ENCODE measurements around the gene LRRC59. TPM values are rescaled to one million over a fixed set of nuclear protein-coding genes. Genes with fewer than 3 reads are reported as not detected.

LRRC59 gene
- total RNA-seq, 1 experiment from 2014 or later, result 108 TPM

DNA sequence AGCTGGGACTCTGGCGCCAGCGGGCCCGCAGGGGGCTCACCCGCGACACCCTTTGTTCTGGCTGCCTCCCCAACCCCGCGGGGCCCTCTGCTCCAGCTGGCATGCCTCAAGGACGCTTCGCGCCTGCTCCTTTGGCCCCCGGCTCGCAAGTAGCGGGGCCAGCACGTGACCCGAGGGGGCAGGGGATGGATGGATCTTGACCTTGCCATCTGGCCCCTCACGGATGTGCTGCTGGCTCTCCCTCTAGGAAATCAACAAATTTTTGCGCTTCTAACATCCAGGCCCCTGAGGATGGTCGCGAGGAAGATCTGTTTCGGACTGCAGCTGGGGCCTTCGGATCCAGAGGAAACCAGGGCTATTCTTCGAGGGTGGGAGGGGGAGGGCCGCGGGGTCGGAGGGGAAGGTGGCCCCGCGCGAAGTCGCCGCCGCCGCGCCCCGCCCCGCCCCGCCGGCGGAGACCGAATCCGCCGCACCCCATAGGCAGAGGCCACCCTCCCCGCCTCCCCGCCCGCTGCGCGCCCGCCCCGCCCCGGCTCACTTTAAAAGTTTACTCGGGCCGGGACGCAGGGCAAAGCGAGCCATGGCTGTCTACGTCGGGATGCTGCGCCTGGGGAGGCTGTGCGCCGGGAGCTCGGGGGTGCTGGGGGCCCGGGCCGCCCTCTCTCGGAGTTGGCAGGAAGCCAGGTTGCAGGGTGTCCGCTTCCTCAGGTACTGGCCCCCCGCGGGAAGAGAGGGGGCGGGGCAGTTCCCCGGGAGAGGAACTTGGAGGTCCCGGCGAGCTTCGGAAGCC, 28.6 kb upstream of the LRRC59 start, which contains the start of gene ACSF2:
Gene ACSF2 (plus strand): TSS at position 537 of the 790 bp plus-strand sequence. CDS start 44 bp downstream, at position 581.
- POLR2A ChIA-PET, result interaction anchor here (1.1 to 1.5 kb wide), 2 partner anchors 14 to 28 kb away, joined by 3 to 6 read pairs; partner anchors contain the start of gene LRRC59
- Mint-ChIP-seq H3K4me1 (peaks cover 17% of the 10 kb centered on the region), H3K27ac (peak within 1 kb of the TSS; percentile 25; the same call in 1 of the 2 replicates), H3K4me3 (peak within 1 kb of the TSS; percentile 76), H3K36me3 (no peaks in the 10 kb centered on the region), H3K9me3 (no peaks in the 10 kb centered on the region), H3K27me3 (ENCODE audit: low read depth) (peaks cover 24% of the 10 kb centered on the region)
- DNase-seq (ENCODE audit: low spot score) (peak; percentile 64), ATAC-seq (peak; percentile 50)
- CTCF ChIA-PET, result interaction anchor here (0.9 to 3.6 kb wide), 6 partner anchors 9 to 225 kb away, joined by 3 to 49 read pairs (median 4); partner anchors contain the start of gene LRRC59
- TF ChIP-seq JUN (CRISPR knock-in tag; IDR thresholded peaks at IDR 0.05), result peak; percentile 80; the same call in 1 of the 2 replicates
- no peak for TF ChIP-seq ZNF425 (CRISPR knock-in tag; conservative IDR thresholded peaks at IDR 0.05)
- no peak for TF ChIP-seq AFF4 (CRISPR knock-in tag; IDR thresholded peaks at IDR 0.05; ENCODE audit: borderline replicate concordance)
- no peak for TF ChIP-seq SP1 (CRISPR knock-in tag; conservative IDR thresholded peaks at IDR 0.05)
- TF ChIP-seq, protein P1, sequence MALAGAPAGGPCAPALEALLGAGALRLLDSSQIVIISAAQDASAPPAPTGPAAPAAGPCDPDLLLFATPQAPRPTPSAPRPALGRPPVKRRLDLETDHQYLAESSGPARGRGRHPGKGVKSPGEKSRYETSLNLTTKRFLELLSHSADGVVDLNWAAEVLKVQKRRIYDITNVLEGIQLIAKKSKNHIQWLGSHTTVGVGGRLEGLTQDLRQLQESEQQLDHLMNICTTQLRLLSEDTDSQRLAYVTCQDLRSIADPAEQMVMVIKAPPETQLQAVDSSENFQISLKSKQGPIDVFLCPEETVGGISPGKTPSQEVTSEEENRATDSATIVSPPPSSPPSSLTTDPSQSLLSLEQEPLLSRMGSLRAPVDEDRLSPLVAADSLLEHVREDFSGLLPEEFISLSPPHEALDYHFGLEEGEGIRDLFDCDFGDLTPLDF (CRISPR knock-in tag; IDR thresholded peaks at IDR 0.05), result no peak
- TF ChIP-seq NFATC4 (CRISPR knock-in tag; IDR thresholded peaks at IDR 0.05), result no peak
- no peak for TF ChIP-seq MYBL2 (CRISPR knock-in tag; IDR thresholded peaks at IDR 0.05)
- TF ChIP-seq NFE2L1 (CRISPR knock-in tag; IDR thresholded peaks at IDR 0.05), result peak; percentile 43; the same call in 1 of the 2 replicates
- TF ChIP-seq MXD4 (CRISPR knock-in tag; IDR thresholded peaks at IDR 0.05; ENCODE audit: borderline replicate concordance), result no peak
- no peak for TF ChIP-seq JAZF1 (CRISPR knock-in tag; IDR thresholded peaks at IDR 0.05)
- TF ChIP-seq, protein P2, sequence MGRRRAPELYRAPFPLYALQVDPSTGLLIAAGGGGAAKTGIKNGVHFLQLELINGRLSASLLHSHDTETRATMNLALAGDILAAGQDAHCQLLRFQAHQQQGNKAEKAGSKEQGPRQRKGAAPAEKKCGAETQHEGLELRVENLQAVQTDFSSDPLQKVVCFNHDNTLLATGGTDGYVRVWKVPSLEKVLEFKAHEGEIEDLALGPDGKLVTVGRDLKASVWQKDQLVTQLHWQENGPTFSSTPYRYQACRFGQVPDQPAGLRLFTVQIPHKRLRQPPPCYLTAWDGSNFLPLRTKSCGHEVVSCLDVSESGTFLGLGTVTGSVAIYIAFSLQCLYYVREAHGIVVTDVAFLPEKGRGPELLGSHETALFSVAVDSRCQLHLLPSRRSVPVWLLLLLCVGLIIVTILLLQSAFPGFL (CRISPR knock-in tag; IDR thresholded peaks at IDR 0.05; ENCODE audit: borderline replicate concordance), result no peak
- no peak for TF ChIP-seq MLX (CRISPR knock-in tag; IDR thresholded peaks at IDR 0.05)
- TF ChIP-seq PRDM15 (CRISPR knock-in tag; IDR thresholded peaks at IDR 0.05), result no peak; the same call in 1 of the 2 replicates
- TF ChIP-seq NFYB (CRISPR knock-in tag; conservative IDR thresholded peaks at IDR 0.05; ENCODE audit: low read depth), result no peak
- TF ChIP-seq ZNF281 (CRISPR knock-in tag; IDR thresholded peaks at IDR 0.05), result no peak; the same call in 1 of the 2 replicates
- no peak for TF ChIP-seq GABPB1 (CRISPR knock-in tag; IDR thresholded peaks at IDR 0.05)
- no peak for TF ChIP-seq ZNF263 (CRISPR knock-in tag; IDR thresholded peaks at IDR 0.05; ENCODE audit: low read depth)
- peak; percentile 61; the same call in 1 of the 2 replicates for TF ChIP-seq CREB1 (CRISPR knock-in tag; IDR thresholded peaks at IDR 0.05)
- no peak for TF ChIP-seq ATF3 (CRISPR knock-in tag; conservative IDR thresholded peaks at IDR 0.05)
